WTC11 (cell line): ENCODE measurements around the gene ALKBH4. TPM values are rescaled to one million over a fixed set of nuclear protein-coding genes. Genes with fewer than 3 reads are reported as not detected.
"Not testable (repeated sequence)": the region's sequence is repeated elsewhere in the genome, so short reads cannot be mapped to it uniquely, and the experiment has no call there.

Experiments
- ATAC-seq: fragments of 200-7000 bp; cut with Tn5 transposase; 2 replicates; pipeline ENCODE4 v1.10.0; 2021; ENCODE audit warnings: mild to moderate bottlenecking, moderate library complexity
- CTCF ChIA-PET: fragments of 300-600 bp; sonication (Branson Sonifier 250); formaldehyde crosslinking; loops from one replicate; lab custom pipeline; 2021; ENCODE audit warnings: antibody characterized with exemption; lab: Charles Lee
- POLR2A ChIA-PET: fragments of 350-600 bp; sonication (Branson Sonifier 250); formaldehyde crosslinking; loops from one replicate; lab custom pipeline; 2021; ENCODE audit warnings: antibody characterized with exemption; lab: Charles Lee
- DNase-seq: peaks from one replicate; pipeline ENCODE4 v3.0.0; 2021; ENCODE audit warnings: low spot score
- H3K27ac Mint-ChIP-seq: 2 replicates; pipeline ENCODE4 v1.8.0; 2021; ENCODE audit warnings: mixed read lengths
- H3K27me3 Mint-ChIP-seq: 2 replicates; pipeline ENCODE4 v1.8.0; 2021; ENCODE audit warnings: low read depth, mild to moderate bottlenecking, moderate library complexity, mixed read lengths
- H3K36me3 Mint-ChIP-seq: 2 replicates; pipeline ENCODE4 v1.8.0; 2021; ENCODE audit warnings: mixed read lengths
- H3K4me1 Mint-ChIP-seq: 2 replicates; pipeline ENCODE4 v1.8.0; 2022; ENCODE audit warnings: mixed read lengths
- H3K4me3 Mint-ChIP-seq: 2 replicates; pipeline ENCODE4 v1.8.0; 2021; ENCODE audit warnings: mild to moderate bottlenecking, moderate library complexity, mixed read lengths
- H3K9me3 Mint-ChIP-seq: 2 replicates; pipeline ENCODE4 v1.8.0; 2021; ENCODE audit warnings: mixed read lengths
- CTCF ChIP-seq: fragments of 200-600 bp; IDR thresholded peaks from 2 replicates; pipeline ENCODE4 v1.8.0; 2022; ENCODE audit warnings: antibody characterized with exemption
- E2F4 ChIP-seq: sonication (generic); formaldehyde crosslinking; IDR thresholded peaks from 2 replicates; pipeline ENCODE4 v1.8.1; 2022; ENCODE audit warnings: low read depth, mild to moderate bottlenecking, moderate library complexity, missing genetic modification reagents, borderline replicate concordance
- FOXJ3 ChIP-seq: sonication (generic); formaldehyde crosslinking; IDR thresholded peaks from 2 replicates; pipeline ENCODE4 v1.9.0; 2021; ENCODE audit warnings: missing genetic modification reagents, mild to moderate bottlenecking, borderline replicate concordance
- FOXK1 ChIP-seq: sonication (generic); formaldehyde crosslinking; IDR thresholded peaks from 2 replicates; pipeline ENCODE4 v1.8.0; 2022; ENCODE audit warnings: mild to moderate bottlenecking, moderate library complexity, missing genetic modification reagents
- PREB ChIP-seq: sonication (generic); formaldehyde crosslinking; IDR thresholded peaks from 2 replicates; pipeline ENCODE4 v1.8.1; 2022; ENCODE audit warnings: mild to moderate bottlenecking, missing genetic modification reagents, moderate library complexity, borderline replicate concordance
- PRRX2 ChIP-seq: fragments of 250-450 bp; sonication (Bioruptor Pico); IDR thresholded peaks from 2 replicates; pipeline ENCODE4 v1.8.0; 2021; ENCODE audit warnings: mild to moderate bottlenecking
- RORB ChIP-seq: fragments of 250-450 bp; sonication (Bioruptor Pico); IDR thresholded peaks from 2 replicates; pipeline ENCODE4 v1.9.0; 2021; ENCODE audit warnings: mild to moderate bottlenecking
- ZBTB21 ChIP-seq: sonication (generic); formaldehyde crosslinking; IDR thresholded peaks from 2 replicates; pipeline ENCODE4 v1.8.1; 2023; ENCODE audit warnings: mild to moderate bottlenecking, missing genetic modification reagents, borderline replicate concordance
- ZBTB43 ChIP-seq: sonication (generic); formaldehyde crosslinking; IDR thresholded peaks from 2 replicates; pipeline ENCODE4 v1.8.1; 2023; ENCODE audit warnings: mild to moderate bottlenecking, missing genetic modification reagents
- ZNF121 ChIP-seq: sonication (generic); formaldehyde crosslinking; IDR thresholded peaks from 2 replicates; pipeline ENCODE4 v1.8.0; 2023; ENCODE audit warnings: missing genetic modification reagents
- ZNF232 ChIP-seq: sonication (generic); formaldehyde crosslinking; IDR thresholded peaks from 2 replicates; pipeline ENCODE4 v1.8.0; 2022; ENCODE audit warnings: mild to moderate bottlenecking, missing genetic modification reagents
- microRNA-seq: library from miRNA; unstranded; fragments of <30 nt; microRNA quantifications from one replicate; pipeline ENCODE4 v1.2.0, GENCODE V29; 2022; ENCODE audit warnings: borderline number of aligned reads
- total RNA-seq: library from RNA; stranded (reverse); gene quantifications from 3 replicates; pipeline ENCODE4 v1.2.3, GENCODE V29; 2021

ALKBH4 gene
- total RNA-seq, 1 experiment from 2014 or later = 20.4 TPM

GRCh38 chr7:102409340-102409739 is 55.3 kb downstream of the ALKBH4 start:
- CTCF ChIA-PET = no interaction called here
- Mint-ChIP-seq H3K36me3 (peaks cover 82% of the 10 kb centered on the region), H3K9me3 (peaks cover 19% of the 10 kb centered on the region), H3K27ac (no peak overlapping the region), H3K4me1 (no peaks in the 10 kb centered on the region)
- no peak for ATAC-seq
- POLR2A ChIA-PET = no interaction called here
- TF ChIP-seq ZNF121 (CRISPR knock-in tag) (peak; percentile 75; the same call in 1 of the 2 replicates), PRRX2 (CRISPR knock-in tag) (no peak)
- TF ChIP-seq, all 79 proteins: peak for 1
- H3K4me3 Mint-ChIP-seq = no peak overlapping the region
- no peak for DNase-seq
- H3K27me3 Mint-ChIP-seq = no peaks in the 10 kb centered on the region; the same call in 1 of the 2 replicates

- H3K4me1 Mint-ChIP-seq, POLR2A ChIA-PET, H3K4me3 Mint-ChIP-seq, ATAC-seq, DNase-seq, H3K27me3 Mint-ChIP-seq, H3K27ac Mint-ChIP-seq: not testable (repeated sequence)
- H3K36me3 Mint-ChIP-seq = peaks cover 76% of the 10 kb centered on the region
- peaks cover 19% of the 10 kb centered on the region for H3K9me3 Mint-ChIP-seq
- CTCF ChIA-PET = interaction anchor here (0.6 kb wide), 1 partner anchor 130 kb away, joined by 3 read pairs; no protein-coding TSS in a partner anchor
Observed at GRCh38 chr7:102408530-102408929, 56.1 kb downstream of the ALKBH4 start.

- ChIA-PET CTCF (interaction anchor here (0.6 kb wide), 1 partner anchor 129 kb away, joined by 3 read pairs; no protein-coding TSS in a partner anchor), POLR2A (no interaction called here)
- H3K27me3 Mint-ChIP-seq = no peaks in the 10 kb centered on the region; the same call in 1 of the 2 replicates
- H3K4me3 Mint-ChIP-seq = no peak overlapping the region
- H3K36me3 Mint-ChIP-seq = peaks cover 78% of the 10 kb centered on the region
- peaks cover 19% of the 10 kb centered on the region for H3K9me3 Mint-ChIP-seq
- H3K27ac Mint-ChIP-seq = no peak overlapping the region
- ATAC-seq (no peak), DNase-seq (no peak)
- H3K4me1 Mint-ChIP-seq = no peaks in the 10 kb centered on the region
- no peak for TF ChIP-seq RORB (CRISPR knock-in tag)
- no peak for TF ChIP-seq PREB (CRISPR knock-in tag)
- TF ChIP-seq ZBTB43 (CRISPR knock-in tag) = no peak
- no peak for TF ChIP-seq ZNF232 (CRISPR knock-in tag)
- TF ChIP-seq ZBTB21 (CRISPR knock-in tag) = no peak
- no peak for TF ChIP-seq FOXK1 (CRISPR knock-in tag)
- no peak for TF ChIP-seq CTCF
- TF ChIP-seq E2F4 = no peak
- no peak for TF ChIP-seq FOXJ3 (CRISPR knock-in tag)
Observed at GRCh38 chr7:102407910-102408309, 56.8 kb downstream of the ALKBH4 start.

Small RNAs within 50 kb of the gene (microRNA-seq; reads per million reads assigned to microRNA genes)
- gene MIR4467 = 14.3 reads per million, percentile 33 among the genes with 10 or more reads in this experiment
- gene MIR5090 = 3.5 reads per million, percentile 4 among the genes with 10 or more reads in this experiment

Other genes with a start within 250 kb of the ALKBH4 start
- gene SH2B2, start 178.0 kb downstream of the ALKBH4 start, total RNA-seq = 14.7 to 16.5 TPM (median 15.9 TPM) in 3 replicates
- gene SPDYE6, start 108.4 kb downstream of the ALKBH4 start, total RNA-seq = not detected in 3 replicates
- gene PRKRIP1, start 68.5 kb downstream of the ALKBH4 start, total RNA-seq = 27.5 to 34.4 TPM (median 30.1 TPM) in 3 replicates
- 22.2 to 25.9 TPM (median 24.7 TPM) in 3 replicates for gene ORAI2, start 31.3 kb downstream of the ALKBH4 start, total RNA-seq
- gene LRWD1, start 121 bp upstream of the ALKBH4 start, total RNA-seq = 37.4 to 41.7 TPM (median 39.6 TPM) in 3 replicates
- gene POLR2J, start 14.1 kb upstream of the ALKBH4 start, total RNA-seq = 45.9 to 51.7 TPM (median 50.5 TPM) in 3 replicates
- gene RASA4B, start 52.9 kb upstream of the ALKBH4 start, total RNA-seq = 3.6 to 6.2 TPM (median 3.9 TPM) in 3 replicates
- gene UPK3BL2, start 78.8 kb upstream of the ALKBH4 start, total RNA-seq = 9.0 to 11.2 TPM (median 10.5 TPM) in 3 replicates
- 0.15 to 0.23 TPM in 2 of 3 replicates, not detected in the other for gene SPDYE2, start 86.4 kb upstream of the ALKBH4 start, total RNA-seq
- 21.2 to 26.5 TPM (median 24.7 TPM) in 3 replicates for gene POLR2J3, start 107.7 kb upstream of the ALKBH4 start, total RNA-seq
- gene RASA4, start 151.9 kb upstream of the ALKBH4 start, total RNA-seq = 11.2 to 17.9 TPM (median 17.4 TPM) in 3 replicates
- 21.3 to 27.4 TPM (median 23.2 TPM) in 3 replicates for gene UPK3BL1, start 177.9 kb upstream of the ALKBH4 start, total RNA-seq
- gene SPDYE2B, start 185.5 kb upstream of the ALKBH4 start, total RNA-seq = 0.23 TPM in 1 of 3 replicates, not detected in the others
- gene POLR2J2, start 206.8 kb upstream of the ALKBH4 start, total RNA-seq = 4.3 to 5.9 TPM (median 5.5 TPM) in 3 replicates